Mammary epithelial cell (primary cell): ENCODE data around the gene SLC25A33.

Experiments
- CTCF ChIP-seq, 2 donors: IDR thresholded peaks in 1 of 2; conservative IDR thresholded peaks in 1 of 2; 2 replicates each; pipeline ENCODE4 v1.5.1; 2011 to 2012; ENCODE audit warnings: inconsistent platforms in 2 of 2, low read length in 2 of 2, mild to moderate bottlenecking in 2 of 2, control low read depth in 1 of 2, low read depth in 1 of 2; ENCODE audit not compliant: insufficient read depth in 1 of 2; ENCODE audit errors: extremely low read depth in 1 of 2
- EZH2 ChIP-seq: IDR thresholded peaks from 2 replicates; pipeline ENCODE4 v1.6.1; 2012; ENCODE audit warnings: low read length, inconsistent platforms, borderline replicate concordance

DNA sequence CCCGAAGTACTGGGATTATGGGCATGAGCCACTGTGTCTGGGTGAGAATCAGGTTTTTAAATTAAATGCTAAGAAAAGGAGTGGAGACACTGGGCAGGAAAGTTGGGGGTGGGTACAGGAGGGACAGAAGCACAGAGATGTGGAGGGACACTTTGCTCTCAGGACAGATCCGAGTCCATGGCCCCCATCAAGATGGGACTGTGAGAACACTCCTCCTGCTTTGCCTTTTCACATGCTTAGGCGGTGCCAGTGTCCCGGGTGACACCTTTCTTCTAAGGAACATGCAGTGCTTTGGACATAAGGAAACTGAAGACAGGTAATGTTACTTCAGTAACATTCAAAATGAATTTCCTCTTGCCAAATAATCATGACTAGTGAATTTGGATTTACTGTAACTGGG is 16.7 kb downstream of the SLC25A33 start:
- TF ChIP-seq CTCF (conservative IDR thresholded peaks at IDR 0.05 in 1 of 2, IDR thresholded peaks at IDR 0.05 in 1 of 2; ENCODE audit: extremely low read depth in 1 of 2, insufficient read depth in 1 of 2, low read depth in 1 of 2, low read length in 2 of 2) (no peak), EZH2 (no peak)
